NCI-H226 (cell line): ENCODE measurements around the gene OTOA.
A peak's percentile ranks its signal among the peaks of the same experiment; 100 is the strongest.
"Not testable (repeated sequence)": the region's sequence is repeated elsewhere in the genome, so short reads cannot be mapped to it uniquely, and the experiment has no call there.

Source experiments
- DNase-seq: peaks from one replicate; pipeline ENCODE4 v3.0.0-alpha.2; 2015

OTOA gene

DNA sequence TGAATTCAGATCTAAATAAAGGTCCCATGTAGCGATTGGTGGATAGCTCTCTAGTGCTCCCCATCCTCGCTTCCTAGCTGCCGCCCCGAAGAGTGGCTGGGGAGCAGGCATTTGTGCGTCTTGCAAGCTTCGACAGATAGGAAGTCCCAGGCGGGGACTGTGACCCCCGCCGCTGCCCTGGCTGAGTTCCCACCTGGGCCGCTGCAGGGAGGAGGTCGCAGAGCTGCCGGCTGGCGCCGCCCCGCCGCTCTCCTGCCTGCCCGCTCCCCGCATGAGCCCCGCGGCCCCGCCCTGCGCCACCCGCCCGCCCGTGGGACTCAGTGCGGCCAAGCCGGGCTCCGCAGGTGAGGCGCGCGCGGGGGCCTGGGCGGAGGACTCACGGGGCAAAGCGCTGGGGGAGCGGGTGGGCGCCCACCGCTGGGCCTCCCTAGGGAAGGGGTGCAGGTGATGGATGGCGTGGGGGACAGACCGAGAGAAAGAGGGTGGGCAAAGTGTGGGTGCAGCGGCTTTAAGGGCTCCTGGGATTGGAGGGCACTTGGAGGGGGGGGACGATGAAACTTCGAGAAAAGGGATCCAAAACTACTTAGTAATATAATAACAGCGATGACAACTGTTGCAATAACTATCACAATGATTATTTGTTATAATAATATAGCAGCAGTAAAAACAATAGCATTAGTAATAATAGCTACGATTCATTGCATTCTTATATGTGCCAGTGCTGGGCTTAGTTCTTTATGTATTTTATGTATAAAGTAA lies at the start of gene OTOA:
OTOA (plus strand) TSS at position 80 of the 759 bp plus-strand sequence. CDS start 14,547 bp downstream, outside the sequence.
- no peak for DNase-seq

DNA sequence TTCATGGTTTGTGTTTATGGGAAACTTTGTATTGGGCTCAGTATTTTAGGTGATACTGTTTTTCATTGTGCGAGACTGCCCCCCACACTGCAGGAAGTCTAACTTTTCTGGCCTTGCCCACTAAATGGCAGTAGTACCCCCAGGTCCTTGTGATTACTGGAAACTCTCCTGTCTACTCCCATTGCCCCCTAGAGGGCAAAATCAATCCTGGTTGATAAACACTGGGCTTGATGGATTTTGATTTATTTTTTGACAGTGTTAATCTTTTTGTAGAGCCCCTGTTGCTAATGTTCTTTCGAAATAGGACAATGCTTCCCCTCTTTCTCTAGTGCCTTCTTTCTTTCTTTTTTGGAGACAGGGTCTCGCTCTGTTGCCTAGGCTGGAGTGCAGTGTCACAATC lies 48.9 kb upstream of the OTOA start:
- no peak for DNase-seq

DNA sequence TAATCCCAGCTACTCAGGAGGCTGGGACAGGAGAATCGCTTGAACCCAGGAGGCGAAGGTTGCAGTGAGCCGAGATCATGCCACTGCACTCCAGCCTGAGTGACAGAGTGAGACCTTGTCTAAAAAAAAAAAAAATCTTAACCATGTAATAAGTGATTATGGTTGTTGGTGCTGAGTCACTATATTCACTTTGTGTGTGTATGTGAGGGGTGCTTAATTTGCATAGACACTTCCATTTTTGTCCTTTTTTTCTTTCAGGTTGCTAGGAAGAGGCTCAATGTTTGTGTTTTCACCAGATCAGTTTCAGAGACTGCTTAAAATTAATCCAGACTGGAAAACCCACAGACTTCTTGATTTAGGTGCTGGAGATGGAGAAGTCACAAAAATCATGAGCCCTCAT lies 46.2 kb upstream of the OTOA start:
- no peak for DNase-seq

DNA sequence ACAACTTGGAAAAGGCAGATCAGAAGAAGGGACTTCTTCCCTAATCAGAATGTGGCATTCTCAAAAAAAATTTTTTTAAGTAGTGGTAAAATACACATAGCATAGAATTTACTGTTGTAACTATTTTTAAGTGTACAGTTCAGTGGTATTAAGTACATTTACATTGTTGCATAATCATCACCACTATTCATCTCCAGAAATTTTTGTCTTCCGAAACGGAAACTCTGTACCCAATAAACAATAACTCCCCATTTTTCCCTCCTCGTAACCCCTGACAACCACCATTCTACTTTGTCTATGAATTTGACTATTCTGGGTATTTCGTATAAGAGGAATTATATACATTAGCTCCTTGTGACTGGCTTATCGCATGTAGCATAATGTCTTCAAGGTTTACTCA lies 45.5 kb upstream of the OTOA start:
- DNase-seq: no peak

DNA sequence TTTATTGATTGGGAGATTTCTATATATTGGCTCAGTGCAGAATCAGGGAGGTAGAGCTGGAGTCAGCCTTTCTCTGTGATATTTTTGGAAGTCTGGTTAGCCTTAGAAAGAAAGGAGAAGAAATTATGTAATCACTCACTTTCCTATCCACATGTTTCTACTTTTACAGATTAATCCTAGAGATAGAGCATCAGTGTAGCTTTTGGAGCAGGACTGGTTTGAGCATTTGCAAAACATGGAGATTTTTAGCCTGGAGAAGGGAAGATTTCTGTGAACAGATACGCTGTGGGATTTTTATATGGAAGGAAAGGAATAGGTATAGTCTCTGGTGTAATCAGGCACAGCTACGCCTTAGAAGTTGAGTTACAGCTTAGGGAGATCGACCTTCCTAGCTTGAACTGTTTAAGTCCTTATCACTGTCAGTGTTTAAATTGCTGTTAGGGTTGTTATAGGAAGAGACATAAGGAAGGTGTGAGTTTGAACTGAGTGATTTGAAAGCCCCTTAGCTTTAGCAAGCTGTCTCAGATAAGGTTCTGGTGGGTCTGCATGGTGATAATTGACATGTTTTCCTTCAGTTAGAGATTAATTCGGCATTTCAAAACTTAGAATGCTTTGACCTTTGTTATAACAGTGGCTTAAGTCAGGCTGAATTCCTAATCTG lies 43.9 kb upstream of the OTOA start:
- no peak for DNase-seq

DNA sequence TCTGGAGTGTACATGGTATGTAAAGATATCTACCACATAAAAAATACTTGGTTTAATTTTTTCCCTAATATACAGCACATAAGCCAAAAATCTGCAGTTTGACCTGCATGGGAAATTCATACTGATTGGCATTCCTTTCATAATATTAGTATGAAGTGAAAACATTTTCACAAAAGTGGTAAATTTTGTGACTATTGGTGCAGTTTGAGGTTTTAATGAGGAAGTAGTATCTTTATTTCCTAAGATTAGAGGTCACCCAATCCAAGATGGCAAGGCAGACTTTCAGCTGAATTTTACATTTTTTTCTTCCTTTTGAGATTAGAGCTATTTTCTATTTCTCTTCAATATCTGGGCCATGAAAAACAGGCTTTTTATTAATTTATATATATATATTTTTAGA lies 43.2 kb upstream of the OTOA start:
- no peak for DNase-seq

DNA sequence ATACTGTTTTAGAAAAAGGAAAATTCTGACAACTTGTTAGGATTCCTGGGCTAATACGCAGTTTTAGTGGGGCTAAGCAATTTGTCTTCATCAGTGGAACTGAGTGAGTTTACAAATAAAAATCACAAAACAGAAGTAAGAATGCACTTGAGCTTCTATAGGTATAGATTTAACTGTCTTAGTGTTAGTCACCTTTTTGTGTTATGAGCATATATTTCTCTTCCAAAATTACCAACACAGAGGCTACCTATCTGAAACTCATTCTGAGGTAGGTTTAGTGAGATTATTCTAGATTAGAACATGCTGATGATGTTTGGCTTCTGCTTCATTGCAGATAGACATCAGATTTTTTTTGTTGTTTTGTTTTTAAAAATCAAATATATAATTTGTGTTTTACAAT lies 41.2 kb upstream of the OTOA start:
- no peak for DNase-seq

DNA sequence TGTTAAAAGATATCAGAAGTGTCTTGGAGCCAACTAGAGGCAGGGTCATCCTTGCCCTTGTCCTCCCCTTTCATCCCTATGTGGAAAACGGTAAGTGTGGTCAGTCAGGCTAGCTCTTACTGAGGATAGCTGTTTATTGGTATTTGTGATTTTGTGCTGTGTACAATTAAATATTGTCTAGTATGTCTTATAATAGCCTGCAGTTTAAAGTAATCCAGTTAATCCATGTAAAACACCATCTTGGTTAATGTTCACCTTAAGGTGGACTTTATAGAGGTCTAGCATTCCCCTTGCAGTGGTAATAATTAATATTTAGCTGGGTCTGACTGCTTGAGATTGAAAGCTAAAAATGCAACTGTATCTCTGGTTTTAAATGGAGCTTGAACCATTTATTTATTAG lies 38.7 kb upstream of the OTOA start:
- no peak for DNase-seq

DNA sequence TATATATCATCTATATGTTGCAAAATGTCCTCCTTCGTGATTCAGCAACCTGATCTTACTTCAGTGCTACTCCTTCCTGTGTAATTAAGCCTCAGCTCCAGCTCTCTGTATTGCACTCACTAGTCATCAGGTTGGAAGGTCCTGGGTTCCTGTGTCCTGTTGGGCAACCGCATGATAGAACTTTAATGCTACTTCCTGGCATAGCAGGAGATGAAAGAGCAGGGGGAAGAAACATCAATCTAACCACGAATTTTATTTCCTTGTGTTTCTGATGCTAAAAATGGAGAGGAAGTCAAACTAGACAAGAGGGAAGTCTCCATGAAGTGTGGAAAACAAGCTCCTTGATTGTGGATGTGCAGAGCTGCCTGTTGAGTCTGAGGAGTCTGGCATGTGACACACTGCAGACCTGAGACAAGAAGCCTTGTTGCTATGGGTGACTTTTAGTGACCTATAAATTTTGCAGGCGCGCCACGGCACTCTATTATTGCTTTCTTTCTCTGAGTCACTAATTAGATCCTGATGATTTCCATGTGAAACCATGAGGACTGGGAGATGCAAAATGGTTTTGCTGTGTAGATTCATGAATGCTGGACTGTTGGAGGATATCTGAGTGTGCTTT lies 37.0 kb upstream of the OTOA start:
- peak; percentile 58 for DNase-seq

DNA sequence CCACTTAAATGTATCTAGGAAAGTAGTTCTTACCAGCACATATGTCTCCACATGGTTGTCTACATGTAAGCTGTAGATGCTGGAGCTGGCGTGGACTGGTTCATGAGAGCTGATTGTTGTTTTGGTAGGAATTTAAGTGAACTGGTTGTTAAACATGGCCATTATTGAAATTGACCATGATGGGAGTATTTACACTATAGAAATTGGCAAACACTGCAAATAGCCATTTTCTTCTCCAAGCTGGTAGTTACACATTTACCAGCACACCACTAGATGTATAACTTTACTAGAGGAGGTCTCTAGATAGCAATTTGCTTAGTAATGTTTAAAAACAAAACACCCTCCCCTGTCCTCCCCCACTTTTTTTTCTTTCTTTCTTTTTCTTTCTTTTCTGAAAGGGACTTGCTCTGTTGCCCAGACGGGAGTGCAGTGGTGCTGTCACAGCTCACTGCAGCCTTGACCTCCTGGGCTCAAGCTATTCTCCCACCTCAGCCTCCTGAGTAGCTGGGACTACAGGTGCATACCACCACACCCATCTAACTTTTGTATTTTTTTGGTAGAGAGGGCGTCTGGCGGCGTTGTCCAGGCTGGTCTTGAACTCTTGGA lies 35.5 kb upstream of the OTOA start:
- no peak for DNase-seq

DNA sequence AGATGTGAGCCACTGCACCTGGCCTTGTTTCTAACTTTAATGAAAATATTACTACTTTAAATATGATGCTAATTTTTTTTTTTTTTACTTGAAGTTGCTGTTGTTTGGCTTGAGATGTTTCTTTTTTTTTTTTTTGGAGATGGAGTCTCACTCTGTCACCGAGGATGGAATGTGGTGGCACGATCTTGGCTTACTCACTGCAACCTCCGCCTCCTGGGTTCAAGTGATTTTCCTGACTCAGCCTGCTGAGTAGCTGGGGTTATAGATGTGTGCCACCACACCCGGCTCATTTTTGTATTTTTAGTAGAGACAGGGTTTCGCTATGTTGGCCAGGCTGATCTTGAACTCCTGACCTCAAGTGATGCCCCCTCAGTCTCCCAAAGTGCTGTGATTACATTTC lies 35.0 kb upstream of the OTOA start:
- no peak for DNase-seq

DNA sequence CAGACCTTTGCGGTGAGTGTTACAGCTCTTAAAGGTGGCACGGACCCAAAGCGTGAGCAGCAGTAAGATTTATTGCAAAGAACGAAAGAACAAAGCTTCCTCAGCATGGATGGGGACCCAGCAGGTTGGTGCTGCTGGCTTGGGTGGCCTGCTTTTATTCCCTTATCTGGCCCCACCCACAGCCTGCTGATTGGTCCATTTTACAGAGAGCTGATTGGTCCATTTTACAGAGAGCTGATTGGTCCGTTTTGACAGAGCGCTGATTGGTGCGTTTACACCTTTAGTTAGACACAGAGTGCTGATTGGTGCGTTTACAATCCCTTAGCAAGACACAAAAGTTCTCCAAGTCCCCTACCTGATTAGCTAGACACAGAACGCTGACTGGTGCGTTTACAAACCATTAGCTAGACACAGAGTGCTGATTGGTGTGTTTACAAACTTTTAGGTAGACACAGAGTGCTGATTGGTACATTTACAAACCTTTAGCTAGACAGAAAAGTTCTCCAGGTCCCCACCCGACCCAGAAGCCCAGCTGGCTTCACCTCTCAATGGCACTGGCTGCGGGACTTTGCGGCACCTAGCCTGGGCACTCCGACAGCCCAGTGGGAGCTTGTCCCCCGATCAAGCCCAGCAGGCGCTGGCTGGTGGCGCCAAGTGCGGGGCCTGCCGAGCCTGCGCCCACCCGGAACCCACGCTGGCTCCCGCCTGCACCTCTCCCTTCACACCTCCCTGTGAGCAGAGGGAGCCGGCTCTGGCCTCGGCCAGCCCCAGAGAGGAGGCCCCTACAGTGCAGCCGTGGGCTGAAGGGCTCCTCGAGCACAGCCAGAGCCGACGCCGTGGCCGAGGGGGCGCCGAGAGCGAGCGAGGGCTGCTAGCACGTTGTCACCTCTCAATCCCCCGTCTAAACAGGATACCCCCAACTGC lies 33.9 kb upstream of the OTOA start:
- not testable (repeated sequence) for DNase-seq

DNA sequence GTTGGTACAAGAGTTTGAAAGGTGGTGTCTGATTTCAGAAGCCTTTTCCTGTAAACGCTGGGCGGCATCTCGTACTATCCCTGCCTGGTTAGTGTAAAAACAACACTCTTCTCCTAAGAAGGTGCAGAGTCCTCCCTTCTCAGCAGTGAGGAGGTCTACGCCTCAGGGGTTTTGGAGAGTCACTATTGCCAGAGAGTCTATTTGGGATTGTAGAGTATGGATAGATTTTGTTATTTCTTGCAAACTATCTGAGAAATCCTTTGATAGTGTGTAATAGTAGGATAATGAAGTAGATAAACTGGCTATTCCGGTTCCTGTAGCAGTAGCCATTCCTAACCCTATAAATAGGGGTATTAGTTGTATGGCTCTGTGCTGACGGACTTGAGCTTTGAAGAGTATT lies 32.9 kb upstream of the OTOA start:
- not testable (repeated sequence) for DNase-seq

DNA sequence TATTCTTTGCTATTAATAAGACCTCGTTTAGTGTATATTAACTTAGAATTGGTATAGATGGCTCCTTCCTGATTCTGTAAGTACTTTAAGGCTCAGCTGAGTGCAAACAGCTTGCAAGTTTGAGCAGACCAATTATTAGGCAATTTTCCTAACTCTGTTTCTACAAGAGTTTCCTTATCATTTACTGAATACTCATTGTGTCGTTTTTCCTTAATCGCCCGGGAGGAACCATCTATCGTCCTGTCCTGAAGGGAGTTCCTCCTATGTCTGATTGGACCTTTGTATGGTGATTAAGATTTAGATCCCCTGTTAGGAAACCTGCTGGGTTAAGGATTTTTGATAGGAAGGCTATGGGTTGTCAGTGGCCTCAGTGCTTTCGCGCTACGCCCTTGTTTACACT lies 32.4 kb upstream of the OTOA start:
- not testable (repeated sequence) for DNase-seq

DNA sequence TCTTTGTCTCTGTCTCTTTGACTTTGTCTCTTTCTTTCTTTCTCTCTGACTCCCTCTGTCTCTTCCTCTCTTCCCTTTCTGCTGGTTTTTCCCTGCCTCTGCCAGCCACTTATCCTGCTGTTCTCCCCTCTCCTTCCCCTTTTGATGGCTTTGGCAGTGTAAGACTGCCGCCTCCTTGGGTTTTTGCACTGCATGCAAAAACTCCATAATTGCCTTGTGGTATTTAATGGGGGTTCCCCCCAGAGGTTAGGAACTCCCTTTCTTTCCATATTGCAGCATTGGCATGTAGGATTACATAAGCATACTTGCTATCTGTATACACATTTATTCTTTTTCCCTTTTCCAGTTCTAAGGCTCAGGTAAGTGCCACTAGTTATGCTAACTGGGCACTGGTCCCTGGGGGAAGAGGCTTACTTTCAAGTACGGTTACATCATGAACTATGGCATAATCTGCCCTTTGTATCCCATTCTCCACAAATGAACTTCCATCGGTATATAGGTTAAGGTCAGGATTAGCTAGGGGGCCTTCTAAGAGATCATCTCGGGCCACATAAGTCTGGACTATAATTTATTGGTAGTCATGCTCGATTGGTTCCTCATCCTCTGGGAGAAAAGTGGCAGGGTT lies 31.7 kb upstream of the OTOA start:
- DNase-seq: not testable (repeated sequence)

DNA sequence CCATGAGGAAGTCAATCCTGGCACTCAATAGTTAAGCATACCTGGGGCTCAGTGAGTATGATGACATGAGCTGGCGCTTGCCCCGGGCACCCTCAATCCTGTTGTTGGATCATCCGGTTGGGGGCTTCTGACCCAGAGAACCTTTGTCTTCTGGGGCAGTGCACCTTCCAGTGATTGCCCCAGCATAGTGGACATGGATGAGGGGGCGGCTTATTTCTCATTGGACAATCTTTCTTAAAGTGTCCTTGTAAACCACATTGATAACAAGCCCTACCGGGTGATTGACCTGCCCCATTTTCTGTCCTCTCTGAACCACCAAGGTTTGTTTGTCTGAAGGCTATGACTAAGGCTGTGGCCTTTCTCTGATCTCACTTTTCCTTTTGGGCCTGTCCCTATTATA lies 29.6 kb upstream of the OTOA start:
- no peak for DNase-seq

DNA sequence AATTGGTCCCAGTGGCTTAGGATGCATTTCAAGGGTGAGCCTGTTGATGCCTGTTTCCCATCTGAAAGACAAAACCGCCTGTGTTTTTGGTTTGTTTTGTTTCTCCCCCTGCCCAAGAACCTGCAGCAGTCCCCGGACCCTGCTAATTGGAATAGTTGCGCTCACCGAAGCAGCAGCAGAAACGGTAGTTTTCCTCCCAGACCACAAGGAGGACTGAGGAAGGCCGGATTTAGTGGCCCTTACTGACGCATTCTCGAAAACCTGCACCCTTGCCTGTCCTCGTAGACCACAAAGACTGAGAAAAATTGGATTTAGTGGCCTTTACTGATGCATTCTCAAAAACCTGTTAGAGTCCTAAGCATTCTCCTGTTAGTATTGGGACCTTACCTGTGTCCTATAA lies 28.1 kb upstream of the OTOA start:
- not testable (repeated sequence) for DNase-seq

DNA sequence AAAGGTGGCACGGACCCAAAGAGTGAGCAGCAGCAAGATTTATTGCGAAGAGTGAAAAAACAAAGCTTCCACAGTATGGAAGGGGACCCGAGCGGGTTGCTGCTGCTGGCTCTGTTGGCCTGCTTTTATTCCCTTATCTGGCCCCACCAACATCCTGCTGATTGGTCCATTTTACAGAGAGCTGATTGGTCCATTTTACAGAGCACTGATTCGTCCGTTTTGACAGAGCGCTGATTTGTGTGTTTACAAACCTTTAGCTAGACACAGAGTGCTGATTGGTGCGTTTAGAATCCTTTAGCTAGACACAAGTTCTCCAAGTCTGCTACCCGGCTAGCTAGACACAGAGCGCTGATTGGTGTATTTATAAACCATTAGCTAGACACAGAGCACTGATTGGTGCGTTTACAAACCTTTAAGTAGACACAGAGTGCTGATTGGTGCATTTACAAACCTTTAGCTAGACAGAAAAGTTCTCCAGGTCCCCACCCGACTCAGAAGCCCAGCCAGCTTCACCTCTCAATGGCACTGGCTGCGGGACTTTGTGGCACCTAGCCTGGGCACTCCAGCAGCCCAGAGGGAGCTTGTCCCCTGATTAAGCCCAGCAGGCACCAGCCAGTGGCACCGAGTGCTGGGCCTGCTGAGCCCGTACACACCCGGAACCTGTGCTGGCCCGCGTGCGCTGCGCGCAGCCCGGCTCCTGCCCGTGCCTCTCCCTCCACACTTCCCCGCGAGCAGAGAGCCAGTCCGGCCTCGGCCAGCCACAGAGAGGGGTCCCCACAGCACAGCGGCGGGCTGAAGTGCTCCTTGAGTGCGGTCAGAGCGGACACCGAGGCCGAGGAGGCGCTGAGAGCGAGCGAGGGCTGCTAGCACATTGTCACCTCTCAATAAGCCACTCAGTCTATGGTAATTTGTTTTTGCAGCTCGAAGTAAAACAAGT lies 26.5 kb upstream of the OTOA start:
- DNase-seq: no peak

DNA sequence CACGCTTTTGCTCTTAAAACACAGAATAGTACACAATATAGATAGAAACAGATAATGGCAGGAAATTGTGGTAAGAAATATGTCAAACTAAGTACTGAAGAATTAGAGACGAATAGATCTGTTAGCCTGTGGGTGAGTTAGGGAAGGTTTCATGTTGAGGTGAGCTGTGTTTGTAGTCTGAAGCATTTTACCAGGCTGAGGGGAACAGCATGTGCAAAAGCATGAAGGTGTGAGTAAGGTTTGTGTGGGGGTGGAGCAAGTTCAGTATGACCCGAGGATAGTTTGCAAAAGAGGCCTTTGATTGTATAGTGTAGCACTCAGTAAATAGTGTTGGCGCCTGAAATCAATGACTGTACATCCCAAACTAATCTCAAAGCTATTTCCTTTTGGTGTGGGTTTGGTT lies 25.2 kb upstream of the OTOA start:
- DNase-seq: peak; percentile 24

DNA sequence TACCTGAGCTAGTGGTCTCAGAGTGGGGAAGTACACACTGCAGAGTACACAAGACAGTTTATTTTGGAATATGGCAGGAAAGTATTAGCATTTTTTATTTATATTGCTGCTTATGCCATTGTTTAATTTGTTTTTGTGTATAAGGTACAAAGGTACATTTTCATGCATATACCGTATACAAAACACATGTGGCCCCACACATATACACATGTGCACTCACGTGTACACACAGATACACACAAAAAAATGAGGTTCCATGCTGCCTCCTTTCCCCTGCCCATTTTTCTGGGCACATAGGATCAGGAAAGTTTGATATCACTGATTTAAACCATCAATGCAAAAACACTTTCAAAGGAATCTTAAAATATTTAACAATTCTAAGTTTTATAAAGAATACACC lies 24.3 kb upstream of the OTOA start:
- no peak for DNase-seq

DNA sequence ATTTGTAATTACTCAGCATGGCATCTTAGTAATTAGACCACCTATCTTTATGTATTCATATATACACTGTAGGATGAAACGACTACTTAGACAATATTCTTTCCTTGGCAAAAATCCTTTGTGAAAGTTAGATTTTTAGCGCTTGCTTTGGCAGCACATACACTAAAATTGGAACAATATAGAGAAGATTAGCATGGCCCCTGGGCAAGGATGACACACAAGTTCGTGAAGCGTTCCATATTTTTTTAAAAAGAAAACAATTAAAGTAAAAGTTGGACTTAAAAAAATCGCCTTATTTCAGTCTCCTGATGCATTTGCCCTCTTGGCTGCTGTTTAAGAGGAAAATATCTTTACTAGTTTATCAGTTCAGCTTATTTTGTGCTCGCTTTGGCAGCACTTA lies 21.9 kb upstream of the OTOA start:
- DNase-seq: no peak
